Measurements from ENCODE around the gene GLI3. TPM values are rescaled to one million over a fixed set of nuclear protein-coding genes. Genes with fewer than 3 reads are reported as not detected.

GLI3 gene
- total RNA-seq, 1 experiment from 2014 or later = 23.1 TPM

DNA sequence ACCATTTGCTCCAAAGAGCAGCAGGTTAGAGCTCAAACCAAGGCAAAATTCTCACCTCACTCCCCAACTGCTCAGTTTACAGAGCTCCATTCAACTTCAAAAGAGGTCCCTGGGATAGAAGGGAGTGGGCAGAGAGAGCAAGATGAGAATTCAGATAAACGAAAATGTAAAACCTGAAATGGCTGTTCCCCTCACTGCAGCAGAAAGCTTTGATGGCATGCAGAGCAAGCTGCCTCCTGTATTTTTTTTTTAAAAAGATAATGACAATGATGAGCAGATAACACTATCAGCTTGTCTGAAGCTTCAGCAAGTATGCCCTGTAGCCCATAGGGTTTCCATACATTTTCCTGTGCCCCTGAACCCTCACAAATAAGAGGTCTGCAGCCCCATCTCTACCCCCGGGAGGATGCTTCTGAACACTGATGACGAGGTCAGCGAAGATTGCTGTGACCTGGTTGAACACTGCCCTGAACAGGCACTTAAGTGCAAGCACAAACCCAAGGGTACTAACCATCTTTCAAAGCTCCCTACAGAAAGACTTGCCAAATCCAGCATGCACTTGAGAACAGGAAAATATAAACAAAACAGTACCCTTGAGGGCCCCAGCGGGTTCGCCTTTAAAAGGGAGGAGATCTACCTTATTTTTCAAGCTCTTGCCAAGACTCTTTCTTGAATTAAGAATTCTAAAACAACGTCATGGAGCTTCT, 81.3 kb downstream of the GLI3 start:
- no peak for DNase-seq (ENCODE audit: unreplicated experiment)
- Mint-ChIP-seq H3K27ac (ENCODE audit: low read depth, unreplicated experiment) (no peak overlapping the region), H3K4me1 (ENCODE audit: insufficient read depth, unreplicated experiment) (peaks cover 20% of the 10 kb centered on the region), H3K27me3 (ENCODE audit: insufficient read depth, unreplicated experiment) (no peaks in the 10 kb centered on the region), H3K9me3 (ENCODE audit: unreplicated experiment) (no peaks in the 10 kb centered on the region), H3K36me3 (ENCODE audit: insufficient read depth, unreplicated experiment) (no peaks in the 10 kb centered on the region), H3K4me3 (ENCODE audit: unreplicated experiment) (no peak overlapping the region)
- BruUV-seq (replicated peaks) = no TSS peak
- ChIA-PET POLR2A (interaction anchor here (0.8 to 1.5 kb wide), 5 partner anchors 22 to 80 kb away, joined by 3 to 4 read pairs (median 4); no protein-coding TSS in a partner anchor), CTCF (interaction anchor here (0.6 to 1.5 kb wide), 4 partner anchors 13 to 176 kb away, joined by 3 to 5 read pairs (median 4); no protein-coding TSS in a partner anchor)
- TF ChIP-seq, protein P1, sequence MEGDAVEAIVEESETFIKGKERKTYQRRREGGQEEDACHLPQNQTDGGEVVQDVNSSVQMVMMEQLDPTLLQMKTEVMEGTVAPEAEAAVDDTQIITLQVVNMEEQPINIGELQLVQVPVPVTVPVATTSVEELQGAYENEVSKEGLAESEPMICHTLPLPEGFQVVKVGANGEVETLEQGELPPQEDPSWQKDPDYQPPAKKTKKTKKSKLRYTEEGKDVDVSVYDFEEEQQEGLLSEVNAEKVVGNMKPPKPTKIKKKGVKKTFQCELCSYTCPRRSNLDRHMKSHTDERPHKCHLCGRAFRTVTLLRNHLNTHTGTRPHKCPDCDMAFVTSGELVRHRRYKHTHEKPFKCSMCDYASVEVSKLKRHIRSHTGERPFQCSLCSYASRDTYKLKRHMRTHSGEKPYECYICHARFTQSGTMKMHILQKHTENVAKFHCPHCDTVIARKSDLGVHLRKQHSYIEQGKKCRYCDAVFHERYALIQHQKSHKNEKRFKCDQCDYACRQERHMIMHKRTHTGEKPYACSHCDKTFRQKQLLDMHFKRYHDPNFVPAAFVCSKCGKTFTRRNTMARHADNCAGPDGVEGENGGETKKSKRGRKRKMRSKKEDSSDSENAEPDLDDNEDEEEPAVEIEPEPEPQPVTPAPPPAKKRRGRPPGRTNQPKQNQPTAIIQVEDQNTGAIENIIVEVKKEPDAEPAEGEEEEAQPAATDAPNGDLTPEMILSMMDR (IDR thresholded peaks at IDR 0.05; ENCODE audit: unreplicated experiment) = no peak
- intact Hi-C loops (cut with micrococcal nuclease) = no loop called here

DNA sequence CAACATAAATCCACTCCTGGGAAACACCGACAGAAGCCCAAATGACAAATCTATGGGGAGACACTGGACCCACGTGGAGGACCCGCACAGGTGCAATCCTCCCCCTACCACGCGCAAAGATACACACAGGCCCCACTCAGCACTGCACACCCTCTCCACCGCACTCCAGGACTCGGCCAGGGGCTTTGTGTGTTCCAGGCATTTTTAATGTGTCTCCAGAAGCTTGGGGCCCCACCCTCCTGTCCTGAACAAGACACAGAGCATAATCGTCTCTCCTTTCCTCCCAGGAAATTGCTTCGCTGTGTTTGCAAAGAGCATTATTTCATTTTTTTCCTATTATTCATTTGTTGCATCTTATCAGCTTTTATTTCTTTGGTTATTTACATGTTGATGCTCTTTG, 82.8 kb downstream of the GLI3 start:
- no peak for DNase-seq (ENCODE audit: unreplicated experiment)
- Mint-ChIP-seq H3K9me3 (ENCODE audit: unreplicated experiment) (no peaks in the 10 kb centered on the region), H3K36me3 (ENCODE audit: insufficient read depth, unreplicated experiment) (no peaks in the 10 kb centered on the region), H3K27me3 (ENCODE audit: insufficient read depth, unreplicated experiment) (no peaks in the 10 kb centered on the region), H3K4me1 (ENCODE audit: insufficient read depth, unreplicated experiment) (peaks cover 18% of the 10 kb centered on the region), H3K4me3 (ENCODE audit: unreplicated experiment) (no peak overlapping the region), H3K27ac (ENCODE audit: low read depth, unreplicated experiment) (no peak overlapping the region)
- POLR2A ChIA-PET = interaction anchor here (0.7 kb wide), 1 partner anchor 312 kb away, joined by 3 read pairs; no protein-coding TSS in a partner anchor
- intact Hi-C loops (cut with micrococcal nuclease) = no loop called here
- CTCF ChIA-PET = interaction anchor here (0.7 to 0.9 kb wide), 2 partner anchors 17 to 45 kb away, joined by 3 read pairs; no protein-coding TSS in a partner anchor
- BruUV-seq (replicated peaks) = no TSS peak
- TF ChIP-seq, protein P1 (IDR thresholded peaks at IDR 0.05; ENCODE audit: unreplicated experiment) = no peak

DNA sequence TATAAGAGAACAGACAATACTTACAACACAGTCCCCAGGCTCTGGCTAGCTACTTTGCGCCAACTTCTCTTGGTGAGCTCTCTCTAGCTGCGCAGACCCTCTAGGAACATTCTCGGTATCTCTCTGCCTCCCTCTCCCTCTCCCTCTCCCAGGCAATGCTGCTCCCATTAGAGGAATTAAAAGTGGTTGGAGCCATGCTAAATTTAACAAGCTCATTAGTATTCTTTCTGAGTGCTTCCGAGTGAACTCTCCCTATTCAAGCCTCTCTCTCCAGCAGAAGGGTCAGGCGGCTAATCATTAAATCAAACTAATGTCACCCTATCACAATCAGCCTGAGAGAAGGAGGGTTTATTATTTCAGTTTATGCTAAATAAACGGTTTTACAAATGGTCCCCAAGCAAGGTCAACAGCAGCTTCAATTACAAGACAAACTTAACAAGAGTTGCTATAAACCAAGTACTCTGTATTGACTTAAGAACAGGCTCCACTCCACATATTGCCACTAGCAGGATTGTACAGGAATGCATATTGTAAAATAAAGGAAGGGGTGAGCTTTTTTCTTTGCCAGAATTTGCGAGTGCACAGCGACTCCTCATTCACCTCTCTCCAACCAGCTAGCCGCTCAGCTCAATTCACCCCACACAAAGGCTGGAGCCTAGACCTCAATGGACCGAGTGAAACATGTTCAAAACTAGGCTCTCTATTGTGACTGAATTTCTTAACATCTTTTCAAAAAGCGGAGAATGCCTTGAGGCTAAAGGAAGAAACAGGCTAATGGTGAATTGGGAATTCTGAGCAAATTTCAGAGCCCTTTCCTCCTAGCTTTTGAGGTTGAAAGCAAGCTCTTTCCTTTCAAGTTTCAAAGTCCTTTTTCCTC, 84.4 kb downstream of the GLI3 start:
- POLR2A ChIA-PET = interaction anchor here (0.6 kb wide), 1 partner anchor 153 kb away, joined by 3 read pairs; no protein-coding TSS in a partner anchor
- Mint-ChIP-seq H3K4me3 (ENCODE audit: unreplicated experiment) (no peak overlapping the region), H3K36me3 (ENCODE audit: insufficient read depth, unreplicated experiment) (peaks cover 9% of the 10 kb centered on the region), H3K4me1 (ENCODE audit: insufficient read depth, unreplicated experiment) (peaks cover 12% of the 10 kb centered on the region), H3K9me3 (ENCODE audit: unreplicated experiment) (no peaks in the 10 kb centered on the region), H3K27ac (ENCODE audit: low read depth, unreplicated experiment) (no peak overlapping the region), H3K27me3 (ENCODE audit: insufficient read depth, unreplicated experiment) (no peaks in the 10 kb centered on the region)
- intact Hi-C loops (cut with micrococcal nuclease) = no loop called here
- BruUV-seq (replicated peaks) = no TSS peak
- CTCF ChIA-PET = interaction anchor here (0.5 kb wide), 1 partner anchor 467 kb away, joined by 4 read pairs; no protein-coding TSS in a partner anchor
- DNase-seq (ENCODE audit: unreplicated experiment) = no peak
- TF ChIP-seq, protein P1 (IDR thresholded peaks at IDR 0.05; ENCODE audit: unreplicated experiment) = no peak

DNA sequence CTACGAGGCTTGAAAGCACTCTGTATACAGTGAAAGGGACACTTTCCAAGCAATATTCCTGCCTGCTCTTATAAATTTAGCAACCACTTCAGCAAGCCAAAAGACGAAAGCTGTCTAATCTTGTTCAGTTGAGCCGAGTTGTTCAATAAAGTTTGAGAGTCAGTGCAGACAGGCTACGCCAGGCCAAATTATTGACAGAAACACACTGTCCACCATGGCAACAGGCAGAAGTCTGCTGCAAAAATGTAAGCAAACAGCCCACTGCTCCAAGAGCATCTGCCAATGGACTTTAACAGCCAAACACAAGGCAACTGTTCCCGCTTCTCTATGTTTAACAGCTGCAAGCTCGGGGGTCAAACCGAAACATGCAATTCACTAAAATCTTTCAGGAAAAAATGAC, 85.7 kb downstream of the GLI3 start:
- no TSS peak for BruUV-seq (replicated peaks)
- H3K27ac Mint-ChIP-seq (ENCODE audit: low read depth, unreplicated experiment) = no peak overlapping the region
- DNase-seq (ENCODE audit: unreplicated experiment) = no peak
- H3K9me3 Mint-ChIP-seq (ENCODE audit: unreplicated experiment) = no peaks in the 10 kb centered on the region
- peaks cover 10% of the 10 kb centered on the region for H3K4me1 Mint-ChIP-seq (ENCODE audit: insufficient read depth, unreplicated experiment)
- peaks cover 16% of the 10 kb centered on the region for H3K36me3 Mint-ChIP-seq (ENCODE audit: insufficient read depth, unreplicated experiment)
- no peak overlapping the region for H3K4me3 Mint-ChIP-seq (ENCODE audit: unreplicated experiment)
- TF ChIP-seq, protein P1 (IDR thresholded peaks at IDR 0.05; ENCODE audit: unreplicated experiment) = no peak
- POLR2A ChIA-PET = no interaction called here
- CTCF ChIA-PET = interaction anchor here (0.5 kb wide), 1 partner anchor 210 kb away, joined by 3 read pairs; no protein-coding TSS in a partner anchor
- no peaks in the 10 kb centered on the region for H3K27me3 Mint-ChIP-seq (ENCODE audit: insufficient read depth, unreplicated experiment)
- intact Hi-C loops (cut with micrococcal nuclease) = no loop called here

All from MCF 10A (cell line).